Vagina (tissue), 2 donors: ENCODE data around the gene ASXL2. TPM values are rescaled to one million over a fixed set of nuclear protein-coding genes. Genes with fewer than 3 reads are reported as not detected.

Experiments
- DNase-seq, 2 donors: peaks; one replicate each; pipeline ENCODE4 v3.0.0-alpha.2; 2017; ENCODE audit errors: extremely low spot score in 2 of 2
- H3K27ac ChIP-seq: fragments of 200-600 bp; sonication (generic); one replicate; pipeline ENCODE4 v1.5.1; 2019
- H3K27me3 ChIP-seq: fragments of 200-600 bp; sonication (generic); one replicate; pipeline ENCODE4 v1.5.1; 2019
- H3K36me3 ChIP-seq, 2 donors: fragments of 200-600 bp; sonication (generic); one replicate each; pipeline ENCODE4 v1.5.1; 2017 to 2019
- H3K4me1 ChIP-seq: fragments of 200-600 bp; sonication (generic); one replicate; pipeline ENCODE4 v1.5.1; 2019
- H3K4me3 ChIP-seq, 2 donors: fragments of 200-600 bp; sonication (generic); 1 replicate in 1 of 2; 2 replicates in 1 of 2; pipeline ENCODE4 v1.5.1; 2016 to 2019
- H3K9me3 ChIP-seq: fragments of 200-600 bp; sonication (generic); one replicate; pipeline ENCODE4 v1.5.1; 2019
- CTCF ChIP-seq, 3 experiments: fragments of 450-650 bp in 2 of 3; fragments of 200-600 bp in 1 of 3; sonication (generic) in 1 of 3; IDR thresholded peaks; one replicate each; pipeline ENCODE4 v1.5.1; 2017 to 2019; ENCODE audit warnings: antibody characterized with exemption in 3 of 3, mild to moderate bottlenecking in 2 of 3, moderate library complexity in 2 of 3
- POLR2A ChIP-seq, 2 donors: fragments of 450-650 bp; IDR thresholded peaks; one replicate each; pipeline ENCODE4 v1.6.1; 2017; ENCODE audit warnings: antibody characterized with exemption in 2 of 2, mild to moderate bottlenecking in 2 of 2, moderate library complexity in 2 of 2
- POLR2AphosphoS5 ChIP-seq, 2 donors: sonication (generic); formaldehyde crosslinking; IDR thresholded peaks; one replicate each; pipeline ENCODE4 v1.9.0; 2017; ENCODE audit warnings: antibody characterized with exemption in 2 of 2, mild to moderate bottlenecking in 2 of 2, low read depth in 1 of 2; ENCODE audit not compliant: insufficient read depth in 1 of 2
- intact Hi-C: fragments of 100-400 bp; cut with DNase I; formaldehyde crosslinking; loops from one replicate; pipeline ENCODE4 v1.15.1; 2023
- total RNA-seq: library from RNA; depleted of rRNA; stranded (reverse); fragments of >200 nt; gene quantifications from one replicate; pipeline ENCODE4 v1.2.3, GENCODE V29; 2016

ASXL2 gene
- total RNA-seq, 1 donor from 2014 or later, result 16.2 TPM

- no peaks in the 10 kb centered on the region for H3K27me3 ChIP-seq
- no peaks in the 10 kb centered on the region for H3K4me1 ChIP-seq
- no peak overlapping the region for H3K4me3 ChIP-seq
- no peak overlapping the region for H3K27ac ChIP-seq
- no peak for DNase-seq
- H3K36me3 ChIP-seq, result peaks cover 0 to 32% of the 10 kb centered on the region in 2 donors
- intact Hi-C loops, result no loop called here
- no peaks in the 10 kb centered on the region for H3K9me3 ChIP-seq
- TF ChIP-seq POLR2A (IDR thresholded peaks at IDR 0.05) (no peak), CTCF (IDR thresholded peaks at IDR 0.05) (no peak), POLR2AphosphoS5 (IDR thresholded peaks at IDR 0.05; ENCODE audit: insufficient read depth in 1 of 2, low read depth in 1 of 2) (no peak)
Measured at GRCh38 chr2:25772078-25772477, 106.2 kb downstream of the ASXL2 start.

- TF ChIP-seq POLR2AphosphoS5 (IDR thresholded peaks at IDR 0.05; ENCODE audit: insufficient read depth in 1 of 2, low read depth in 1 of 2) (no peak), CTCF (IDR thresholded peaks at IDR 0.05) (no peak), POLR2A (IDR thresholded peaks at IDR 0.05) (no peak)
- no peaks in the 10 kb centered on the region for H3K4me1 ChIP-seq
- no peaks in the 10 kb centered on the region for H3K27me3 ChIP-seq
- H3K4me3 ChIP-seq, result no peak overlapping the region
- H3K36me3 ChIP-seq, result peaks cover 0 to 29% of the 10 kb centered on the region in 2 donors
- no peak for DNase-seq
- H3K9me3 ChIP-seq, result no peaks in the 10 kb centered on the region
- intact Hi-C loops, result no loop called here
- H3K27ac ChIP-seq, result no peak overlapping the region
Measured at GRCh38 chr2:25763575-25763974, 114.7 kb downstream of the ASXL2 start.

GRCh38 chr2:25760297-25760696 is 118.0 kb downstream of the ASXL2 start:
- DNase-seq, result no peak
- Histone ChIP-seq H3K4me1 (no peaks in the 10 kb centered on the region), H3K9me3 (no peaks in the 10 kb centered on the region), H3K36me3 (peaks cover 0 to 5% of the 10 kb centered on the region in 2 donors), H3K27ac (no peak overlapping the region), H3K4me3 (no peak overlapping the region), H3K27me3 (no peaks in the 10 kb centered on the region)
- intact Hi-C loops, result no loop called here
- TF ChIP-seq POLR2AphosphoS5 (IDR thresholded peaks at IDR 0.05; ENCODE audit: insufficient read depth in 1 of 2, low read depth in 1 of 2), result no peak
- no peak for TF ChIP-seq CTCF (IDR thresholded peaks at IDR 0.05)

GRCh38 chr2:25758348-25758747 is 119.9 kb downstream of the ASXL2 start:
- no peak for DNase-seq
- no peaks in the 10 kb centered on the region for H3K4me1 ChIP-seq
- peaks cover 0 to 14% of the 10 kb centered on the region in 2 donors for H3K36me3 ChIP-seq
- intact Hi-C loops, result no loop called here
- H3K9me3 ChIP-seq, result no peaks in the 10 kb centered on the region
- no peaks in the 10 kb centered on the region for H3K27me3 ChIP-seq
- no peak overlapping the region for H3K4me3 ChIP-seq
- peak overlapping the region; percentile 22 for H3K27ac ChIP-seq
- TF ChIP-seq POLR2AphosphoS5 (IDR thresholded peaks at IDR 0.05; ENCODE audit: insufficient read depth in 1 of 2, low read depth in 1 of 2), result no peak
- no peak for TF ChIP-seq CTCF (IDR thresholded peaks at IDR 0.05)
- no peak for TF ChIP-seq POLR2A (IDR thresholded peaks at IDR 0.05)

- peak in 1 of 2 donors; percentile 48 for TF ChIP-seq POLR2AphosphoS5 (IDR thresholded peaks at IDR 0.05; ENCODE audit: insufficient read depth in 1 of 2, low read depth in 1 of 2)
- TF ChIP-seq CTCF (IDR thresholded peaks at IDR 0.05), result no peak
- Histone ChIP-seq H3K27me3 (no peaks in the 10 kb centered on the region), H3K9me3 (no peaks in the 10 kb centered on the region), H3K4me3 (no peak overlapping the region), H3K4me1 (no peaks in the 10 kb centered on the region), H3K27ac (peak overlapping the region; percentile 22), H3K36me3 (peaks cover 0 to 15% of the 10 kb centered on the region in 2 donors)
- no peak for DNase-seq
- intact Hi-C loops, result no loop called here
Measured at GRCh38 chr2:25757906-25758305, 120.4 kb downstream of the ASXL2 start.
